HG03521 (cell line): ENCODE results near the gene DRG2.

Experiments
- ATAC-seq: cut with Tn5 transposase; IDR thresholded peaks from one replicate; pipeline ENCODE4 v1.9.1; 2021; ENCODE audit warnings: mild to moderate bottlenecking, moderate library complexity; ENCODE audit not compliant: unreplicated experiment

Gene DRG2

GRCh38 chr17:18142417-18142816 lies 54.7 kb downstream of the DRG2 start:
- ATAC-seq, result no peak

GRCh38 chr17:18143044-18143936 lies 55.5 kb downstream of the DRG2 start:
- no peak for ATAC-seq

GRCh38 chr17:18144261-18144660 lies 56.5 kb downstream of the DRG2 start:
- ATAC-seq, result no peak

- ATAC-seq, result no peak
Measured at GRCh38 chr17:18144855-18145254, 57.1 kb downstream of the DRG2 start.

- ATAC-seq, result no peak
Measured at GRCh38 chr17:18145811-18146210, 58.1 kb downstream of the DRG2 start.

GRCh38 chr17:18146259-18146658 lies 58.5 kb downstream of the DRG2 start:
- no peak for ATAC-seq

GRCh38 chr17:18146980-18147379 lies 59.2 kb downstream of the DRG2 start:
- ATAC-seq, result no peak

GRCh38 chr17:18148586-18148985 lies 60.8 kb downstream of the DRG2 start:
- no peak for ATAC-seq

- ATAC-seq, result no peak
Measured at GRCh38 chr17:18151290-18151689, 63.5 kb downstream of the DRG2 start.

GRCh38 chr17:18155179-18155578 lies 67.4 kb downstream of the DRG2 start:
- ATAC-seq, result no peak

- ATAC-seq, result no peak
Measured at GRCh38 chr17:18156171-18156975, 68.6 kb downstream of the DRG2 start.

GRCh38 chr17:18156976-18157280 lies 69.2 kb downstream of the DRG2 start:
- no peak for ATAC-seq
